HuH-7.5 (cell line): ENCODE measurements around the gene GPC5.

Experiments
- DNase-seq: peaks from one replicate; pipeline ENCODE4 v3.0.0; 2011; ENCODE audit warnings: low spot score

GPC5 gene

GRCh38 chr13:92553470-92554114 is 1155.2 kb downstream of the GPC5 start:
- DNase-seq: no peak

DNA sequence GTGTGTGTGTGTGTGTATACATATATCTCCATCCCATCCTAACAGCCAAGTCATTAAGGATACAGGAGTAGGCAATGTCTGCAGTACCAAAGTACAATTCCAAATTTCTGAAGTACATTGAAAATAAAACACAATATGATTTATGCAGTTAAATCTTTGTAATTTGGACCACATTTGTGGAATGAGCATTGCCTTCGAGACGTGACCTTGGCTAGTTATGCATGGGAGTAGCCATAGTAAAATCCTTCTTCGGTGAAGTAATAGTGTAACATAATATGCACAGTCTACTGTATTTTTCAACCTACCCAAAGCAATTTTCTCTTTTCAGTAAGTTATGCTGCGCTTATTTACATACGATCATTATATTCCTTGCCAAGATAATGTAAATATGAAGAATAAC is 1162.5 kb downstream of the GPC5 start:
- no peak for DNase-seq

GRCh38 chr13:92564942-92565341 is 1166.5 kb downstream of the GPC5 start:
- DNase-seq: no peak

- no peak for DNase-seq
Observed at GRCh38 chr13:92566767-92567166, 1168.3 kb downstream of the GPC5 start.

DNA sequence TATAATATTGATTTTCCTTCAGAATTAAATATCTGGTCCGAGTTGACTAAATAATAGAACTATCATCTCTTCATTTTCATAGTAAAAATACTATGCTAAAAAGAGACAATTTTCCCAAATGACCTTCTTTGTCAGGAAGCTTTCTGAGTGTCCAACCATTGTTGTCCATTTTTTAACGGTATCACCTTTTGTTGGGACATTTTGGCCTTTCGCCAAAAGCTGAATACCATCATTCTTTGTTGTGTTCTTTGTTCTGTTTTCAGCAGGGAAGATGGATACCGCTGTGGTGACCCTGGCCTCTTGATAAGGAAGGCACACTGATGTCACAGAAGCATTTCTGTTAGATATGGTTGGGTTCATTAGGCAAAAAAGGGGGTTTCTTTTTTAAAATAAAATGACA is 1173.8 kb downstream of the GPC5 start:
- no peak for DNase-seq

- peak; percentile 3 for DNase-seq
Observed at GRCh38 chr13:92573467-92574057, 1175.1 kb downstream of the GPC5 start.

DNA sequence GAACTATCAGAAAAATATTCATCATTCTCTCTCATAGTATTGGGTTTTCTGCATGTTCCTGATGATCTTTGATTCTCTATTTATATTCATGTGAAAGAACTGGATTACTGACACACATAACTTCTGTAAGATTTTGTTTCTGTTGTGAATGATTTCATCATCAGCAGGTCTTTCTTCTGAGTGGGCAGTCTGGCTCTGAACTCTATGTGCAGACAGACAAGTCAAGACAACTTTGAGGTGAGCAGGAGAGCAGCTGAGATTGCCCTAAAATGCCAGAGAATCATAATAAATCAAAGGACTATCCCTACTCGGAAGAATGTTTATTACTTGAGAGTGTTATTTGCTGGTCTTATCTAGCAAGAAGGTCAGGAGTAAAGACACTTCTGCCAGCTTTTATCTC is 1176.1 kb downstream of the GPC5 start:
- DNase-seq: no peak

- no peak for DNase-seq
Observed at GRCh38 chr13:92575777-92576176, 1177.4 kb downstream of the GPC5 start.

- DNase-seq: no peak
Observed at GRCh38 chr13:92578358-92578757, 1179.9 kb downstream of the GPC5 start.

GRCh38 chr13:92589955-92590354 is 1191.5 kb downstream of the GPC5 start:
- DNase-seq: no peak

- no peak for DNase-seq
Observed at GRCh38 chr13:92590503-92590908, 1192.1 kb downstream of the GPC5 start.

DNA sequence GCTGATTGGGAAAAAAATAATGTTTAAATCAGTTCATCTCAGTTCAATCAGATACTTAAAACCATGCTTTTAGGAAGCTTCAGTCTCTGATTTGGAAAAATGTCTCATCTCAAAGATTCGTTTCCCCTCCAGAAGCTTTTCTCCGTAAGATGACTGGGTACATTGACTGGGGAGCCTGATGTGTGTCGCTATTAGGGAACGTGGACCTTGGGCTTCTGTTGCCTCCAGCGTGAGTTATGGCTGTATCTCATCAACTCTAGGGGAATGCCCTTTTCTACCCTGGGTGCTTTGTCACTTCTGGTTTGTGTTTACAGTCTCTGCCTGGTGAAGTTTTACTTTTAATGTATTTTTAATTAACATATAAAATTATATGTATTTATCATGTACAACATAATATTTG is 1192.7 kb downstream of the GPC5 start:
- no peak for DNase-seq

GRCh38 chr13:92592757-92593156 is 1194.3 kb downstream of the GPC5 start:
- DNase-seq: no peak

- DNase-seq: no peak
Observed at GRCh38 chr13:92602560-92602959, 1204.1 kb downstream of the GPC5 start.

GRCh38 chr13:92609376-92609775 is 1211.0 kb downstream of the GPC5 start:
- no peak for DNase-seq

- DNase-seq: no peak
Observed at GRCh38 chr13:92612892-92613291, 1214.5 kb downstream of the GPC5 start.

DNA sequence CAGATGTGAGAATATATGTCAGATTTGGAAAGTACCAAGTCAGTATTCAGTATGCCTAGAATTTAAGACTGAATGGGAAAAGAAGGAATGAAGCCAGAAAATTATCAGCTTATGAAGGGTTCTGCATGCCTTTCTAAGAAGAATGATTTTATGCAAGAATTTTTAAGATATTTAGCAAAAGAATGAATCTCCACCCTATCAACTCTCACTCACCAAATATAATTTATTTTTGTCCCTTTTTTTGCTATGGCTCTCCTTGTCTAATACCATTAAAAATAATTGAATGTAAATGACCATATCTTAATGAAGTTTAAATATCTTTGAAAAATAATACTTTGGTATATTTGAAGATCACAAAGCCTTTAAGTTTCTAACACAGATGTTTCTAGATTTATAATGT is 1215.5 kb downstream of the GPC5 start:
- DNase-seq: no peak

DNA sequence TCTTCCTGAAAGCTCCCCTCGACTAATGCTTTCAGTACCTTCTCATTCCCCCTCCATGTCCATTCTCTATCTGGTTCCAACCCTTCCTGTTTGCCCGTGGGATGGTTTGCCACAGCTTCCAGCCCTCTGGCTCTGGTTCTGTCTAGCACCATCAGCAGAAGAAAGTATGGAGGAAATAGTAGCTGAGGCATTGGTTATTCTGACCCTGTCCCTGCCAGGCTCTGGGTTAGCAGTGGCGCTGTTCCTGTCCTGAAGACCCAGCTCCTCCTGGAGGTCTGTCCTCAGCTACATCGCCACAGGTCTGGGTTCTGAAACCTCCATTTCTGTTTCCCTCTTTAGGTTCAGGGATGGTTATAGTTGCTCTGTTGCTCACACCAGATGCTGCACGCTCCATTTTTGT is 1223.6 kb downstream of the GPC5 start:
- DNase-seq: no peak

GRCh38 chr13:92622905-92623304 is 1224.5 kb downstream of the GPC5 start:
- DNase-seq: no peak

- DNase-seq: no peak
Observed at GRCh38 chr13:92626274-92626673, 1227.9 kb downstream of the GPC5 start.

DNA sequence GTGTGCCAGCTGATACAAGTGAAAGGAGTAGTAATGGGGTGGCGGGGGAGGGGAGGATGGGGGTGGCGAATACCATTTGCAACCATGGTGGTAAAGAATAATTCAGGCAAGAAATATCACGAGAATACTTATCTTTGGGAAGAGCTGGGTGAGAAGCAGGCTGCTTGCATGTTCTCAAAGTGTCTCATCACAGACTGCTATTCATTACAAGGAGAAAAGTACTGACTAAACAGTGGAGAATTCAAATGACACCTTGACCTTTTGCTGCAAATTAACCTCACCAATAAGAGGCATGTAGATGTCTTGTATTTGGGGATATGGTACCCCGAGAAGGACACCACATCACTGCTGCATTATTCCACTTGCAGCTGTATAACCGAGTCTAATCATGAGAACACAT is 1242.5 kb downstream of the GPC5 start:
- DNase-seq: no peak

GRCh38 chr13:92649140-92649813 is 1250.9 kb downstream of the GPC5 start:
- DNase-seq: no peak

DNA sequence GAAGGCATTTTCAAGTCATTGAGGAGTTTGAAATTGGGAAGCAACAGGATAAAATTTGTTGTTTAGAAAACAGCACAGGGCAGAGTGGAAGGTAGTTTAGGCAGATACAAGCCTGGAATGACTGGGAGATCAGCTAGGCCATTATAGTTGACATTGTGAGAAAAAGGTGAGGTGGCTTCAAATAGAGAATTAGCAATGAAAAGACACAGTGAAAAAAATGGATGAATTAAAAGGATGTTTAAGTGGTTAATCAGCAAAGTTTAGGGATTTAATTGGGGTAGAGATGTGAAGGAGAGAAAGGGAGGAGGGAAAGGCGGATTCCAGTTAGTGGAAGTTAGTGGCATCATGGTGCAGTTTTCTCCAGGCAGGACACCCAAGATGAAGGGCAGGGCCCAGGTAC is 1257.7 kb downstream of the GPC5 start:
- DNase-seq: no peak

- no peak for DNase-seq
Observed at GRCh38 chr13:92656648-92657047, 1258.2 kb downstream of the GPC5 start.
